Activated gamma-delta T cell treated with Interleukin-2 at 50 U/mL for 16 hours (primary cell): Measurements from ENCODE around the gene CCT8.

Experiments used
- DNase-seq: peaks from one replicate; pipeline ENCODE4 v3.0.0-alpha.2; 2020

The CCT8 gene, protein sequence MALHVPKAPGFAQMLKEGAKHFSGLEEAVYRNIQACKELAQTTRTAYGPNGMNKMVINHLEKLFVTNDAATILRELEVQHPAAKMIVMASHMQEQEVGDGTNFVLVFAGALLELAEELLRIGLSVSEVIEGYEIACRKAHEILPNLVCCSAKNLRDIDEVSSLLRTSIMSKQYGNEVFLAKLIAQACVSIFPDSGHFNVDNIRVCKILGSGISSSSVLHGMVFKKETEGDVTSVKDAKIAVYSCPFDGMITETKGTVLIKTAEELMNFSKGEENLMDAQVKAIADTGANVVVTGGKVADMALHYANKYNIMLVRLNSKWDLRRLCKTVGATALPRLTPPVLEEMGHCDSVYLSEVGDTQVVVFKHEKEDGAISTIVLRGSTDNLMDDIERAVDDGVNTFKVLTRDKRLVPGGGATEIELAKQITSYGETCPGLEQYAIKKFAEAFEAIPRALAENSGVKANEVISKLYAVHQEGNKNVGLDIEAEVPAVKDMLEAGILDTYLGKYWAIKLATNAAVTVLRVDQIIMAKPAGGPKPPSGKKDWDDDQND

DNA sequence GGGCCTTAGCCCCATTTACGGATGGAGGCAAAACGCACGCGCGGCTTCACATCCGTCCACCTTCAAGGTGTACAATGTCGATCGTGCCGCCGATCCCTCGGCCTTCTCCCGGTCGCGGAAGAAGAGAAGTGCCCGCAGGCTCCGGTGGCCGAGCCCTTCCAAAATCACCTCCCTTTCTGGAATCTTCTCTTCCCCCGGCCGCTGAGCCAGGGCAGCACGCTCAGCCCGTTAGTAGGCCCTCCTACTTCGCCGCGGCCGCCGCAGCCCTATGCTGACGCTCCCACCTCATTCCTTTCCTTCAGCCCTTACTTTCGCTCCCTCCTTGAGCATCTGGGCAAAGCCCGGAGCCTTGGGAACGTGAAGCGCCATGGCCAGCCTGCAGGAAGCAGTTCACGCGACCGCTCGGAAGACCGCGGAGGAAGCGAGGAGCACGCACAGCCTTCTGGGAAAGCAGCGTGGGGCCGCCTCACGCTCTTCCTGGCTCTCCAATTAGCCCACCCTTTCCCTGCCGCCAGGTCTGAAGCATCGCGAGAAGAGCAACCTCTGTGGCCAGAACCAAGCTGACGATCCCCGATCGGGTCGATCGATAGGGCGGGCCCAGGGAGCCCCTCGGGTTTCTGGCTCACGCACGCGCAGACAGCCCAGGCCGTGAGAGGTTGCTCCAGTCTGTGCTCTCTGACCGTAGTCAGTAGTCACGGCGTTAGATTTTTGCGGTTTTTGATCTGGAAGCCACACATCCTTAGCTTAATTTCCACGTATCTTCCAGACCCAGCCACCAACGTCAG lies at the start of gene CCT8:
CCT8 (minus strand) TSS at position 427 of the 785 bp plus-strand sequence; CDS start at position 369, 58 bp downstream.
- peak; percentile 98 for DNase-seq

DNA sequence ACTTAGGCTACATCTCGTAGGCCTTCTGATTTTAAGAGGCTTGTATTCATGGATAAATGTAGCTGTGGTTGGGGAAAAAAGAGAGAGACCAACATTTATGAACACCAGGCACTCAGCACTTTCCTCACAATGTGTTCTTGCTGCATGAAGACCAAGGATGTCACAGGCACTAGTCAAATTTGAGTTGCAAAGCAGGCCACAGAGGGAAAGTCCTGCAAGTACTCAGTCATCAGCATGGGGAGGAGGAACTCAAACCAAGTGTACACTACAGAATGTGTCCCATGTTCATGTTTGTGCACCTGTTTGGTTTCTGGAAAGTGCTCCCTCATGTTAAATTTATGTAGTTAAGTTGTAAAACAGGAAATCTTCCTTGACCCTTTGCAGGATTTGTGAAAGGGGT lies 48.3 kb upstream of the CCT8 start:
- no peak for DNase-seq

DNA sequence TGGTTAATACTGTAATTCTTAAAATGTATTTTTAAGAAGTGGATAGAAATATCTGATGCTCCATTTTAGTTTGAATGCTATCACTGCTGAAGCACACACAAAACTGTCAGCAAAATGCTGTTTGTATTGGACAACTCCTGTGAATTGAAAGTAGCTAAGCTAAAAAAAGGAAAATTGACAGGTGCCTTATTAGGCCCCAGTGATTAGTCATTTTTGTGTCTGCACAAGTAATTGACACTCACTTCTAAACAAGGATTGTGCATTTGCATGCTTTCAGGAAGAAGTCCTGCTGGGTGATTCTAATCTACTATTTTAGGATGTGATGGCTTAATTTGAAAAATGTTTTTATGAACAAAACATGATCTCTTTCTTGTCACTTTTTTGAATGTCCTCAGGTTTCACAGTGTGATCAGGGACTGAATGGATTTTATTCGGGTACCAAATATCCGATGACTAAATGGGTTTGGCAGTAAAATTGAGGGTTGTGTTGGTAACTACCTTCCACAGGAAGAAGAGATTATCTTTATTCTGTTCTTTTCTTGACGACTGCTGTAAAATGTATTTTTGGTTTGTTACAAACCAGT lies 44.0 kb upstream of the CCT8 start:
- DNase-seq: no peak

DNA sequence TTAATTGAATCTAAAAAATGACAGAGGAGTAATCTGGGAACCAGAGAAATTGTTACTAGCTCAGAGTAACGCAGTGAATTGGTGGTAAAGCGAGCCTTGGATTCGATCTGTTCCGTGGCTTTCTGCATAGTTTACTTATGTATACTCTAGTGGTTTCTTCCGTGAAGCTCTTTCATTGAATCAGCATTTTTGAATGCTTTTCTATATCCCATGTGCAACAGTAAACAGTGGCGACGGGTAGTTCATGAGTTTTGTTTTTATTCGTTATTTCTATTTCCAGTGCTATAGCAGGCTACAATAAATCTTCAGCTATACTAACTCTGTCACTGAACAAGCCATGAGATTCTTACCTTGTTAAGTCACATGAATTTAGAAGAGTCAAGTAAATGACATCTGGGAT lies 42.5 kb upstream of the CCT8 start:
- DNase-seq: no peak

DNA sequence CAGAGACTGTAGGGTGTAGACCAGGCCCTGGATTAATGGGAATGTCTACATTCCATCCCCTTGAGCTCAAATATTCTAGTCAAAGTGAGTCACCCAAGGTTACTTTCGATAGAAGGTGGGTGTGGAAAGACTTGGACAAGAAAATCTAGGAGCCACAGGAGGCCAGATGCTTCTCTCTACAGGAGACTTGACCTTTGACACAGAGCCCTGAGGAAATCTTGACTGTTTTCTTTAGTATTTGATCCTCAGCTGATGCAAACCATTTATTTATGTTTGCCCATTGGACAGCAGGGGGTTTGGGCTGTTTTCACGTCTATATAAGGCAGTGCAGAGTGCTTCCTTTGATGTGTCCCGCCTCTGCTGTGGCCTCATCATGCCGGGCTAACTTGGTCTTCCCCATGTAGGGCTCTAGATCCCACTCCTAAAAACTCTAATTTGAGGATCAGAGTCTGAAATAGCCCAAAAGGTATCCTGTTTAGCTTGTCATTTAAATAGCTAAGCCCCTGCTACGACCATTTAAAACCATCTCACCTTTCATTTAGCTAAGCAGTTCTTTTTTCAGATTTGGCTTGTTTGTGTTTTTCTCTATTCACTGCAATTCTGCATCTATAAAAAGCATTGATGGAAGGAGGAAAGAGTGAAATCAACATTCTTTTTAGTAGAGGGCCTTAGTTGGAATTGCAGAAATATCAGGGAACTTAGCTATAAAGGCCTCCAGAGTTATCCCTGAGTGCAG lies 41.5 kb upstream of the CCT8 start:
- no peak for DNase-seq

DNA sequence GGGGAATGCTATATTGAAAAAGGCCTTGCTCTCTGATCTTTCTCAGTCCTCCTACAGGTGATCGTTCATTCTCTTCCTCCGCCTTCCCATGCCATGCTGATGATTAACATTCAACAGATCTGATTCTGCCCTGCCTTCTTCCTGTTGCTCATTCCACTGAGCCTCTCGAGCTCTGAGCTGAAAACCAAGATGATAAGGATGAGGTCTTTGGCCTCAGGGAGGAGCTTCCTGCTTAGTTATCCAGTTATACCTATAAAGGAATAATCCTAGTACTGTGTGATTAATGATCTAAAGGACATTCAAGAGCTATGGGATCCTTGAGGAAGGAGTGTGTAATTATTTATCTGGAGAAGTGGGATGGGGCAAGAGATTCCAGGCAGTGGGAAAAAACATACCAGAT lies 31.8 kb upstream of the CCT8 start:
- DNase-seq: no peak

DNA sequence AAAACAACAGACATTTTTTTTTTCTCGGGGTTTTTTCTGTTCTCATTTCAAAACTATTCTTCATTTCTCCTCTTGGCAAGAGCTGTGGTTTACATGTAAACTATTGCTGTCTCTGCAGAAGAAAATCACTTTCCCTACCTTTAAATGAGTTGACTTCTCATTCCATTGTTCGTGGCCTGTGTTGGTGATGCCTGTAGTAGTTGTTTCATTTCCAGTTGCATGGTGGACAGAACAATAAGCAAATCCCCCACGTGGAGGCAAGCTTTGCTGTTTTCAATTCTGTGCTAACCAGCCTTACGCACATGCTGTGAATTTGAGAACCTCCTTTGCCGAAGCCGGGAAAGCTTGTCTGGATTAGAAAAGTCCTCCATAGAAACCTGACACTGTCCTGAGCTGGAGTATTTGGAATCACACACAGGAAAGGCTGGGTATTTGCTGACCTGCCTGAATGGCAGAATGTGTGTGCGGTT lies 30.8 kb upstream of the CCT8 start:
- DNase-seq: no peak

DNA sequence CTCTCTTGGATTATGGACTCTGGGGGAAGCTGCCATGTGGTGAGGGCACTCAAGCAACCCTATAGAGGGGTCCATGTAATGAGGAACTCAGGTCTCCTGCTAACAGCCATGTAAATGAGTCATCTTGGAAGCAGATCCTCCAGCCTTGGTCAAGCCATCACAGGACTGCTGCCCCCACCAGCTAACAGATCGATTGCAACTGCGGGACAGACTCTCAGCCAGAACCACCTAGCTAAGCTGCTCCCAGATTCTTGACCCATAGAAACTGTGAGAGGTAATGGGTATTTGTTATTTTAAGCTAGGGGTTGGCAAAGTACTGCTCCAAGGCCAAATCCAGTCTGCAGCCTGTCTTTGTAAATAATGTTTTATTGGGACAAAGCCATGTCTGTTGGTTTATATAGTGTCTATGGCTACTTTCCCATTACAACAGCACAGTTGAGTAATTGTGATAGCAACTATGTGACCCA lies 29.4 kb upstream of the CCT8 start:
- no peak for DNase-seq

DNA sequence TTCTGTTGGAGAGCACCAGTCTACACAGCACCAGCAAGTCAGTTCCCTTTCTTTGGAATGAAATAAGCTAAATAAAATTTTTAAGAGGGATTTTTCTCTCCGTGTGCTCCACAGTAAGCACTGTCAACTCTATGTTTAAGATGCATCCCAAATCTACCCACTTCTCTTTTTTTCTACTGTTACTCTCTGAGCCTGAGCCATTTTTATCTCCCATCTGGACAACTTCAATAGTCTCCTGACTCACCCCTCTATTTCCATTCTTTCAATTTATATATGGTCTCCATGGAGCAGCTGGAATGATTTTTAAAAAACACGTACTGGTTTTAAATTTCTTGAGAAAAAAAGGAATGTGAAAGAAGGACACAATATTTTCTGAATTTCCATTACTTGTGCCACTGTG lies 24.7 kb upstream of the CCT8 start:
- no peak for DNase-seq

DNA sequence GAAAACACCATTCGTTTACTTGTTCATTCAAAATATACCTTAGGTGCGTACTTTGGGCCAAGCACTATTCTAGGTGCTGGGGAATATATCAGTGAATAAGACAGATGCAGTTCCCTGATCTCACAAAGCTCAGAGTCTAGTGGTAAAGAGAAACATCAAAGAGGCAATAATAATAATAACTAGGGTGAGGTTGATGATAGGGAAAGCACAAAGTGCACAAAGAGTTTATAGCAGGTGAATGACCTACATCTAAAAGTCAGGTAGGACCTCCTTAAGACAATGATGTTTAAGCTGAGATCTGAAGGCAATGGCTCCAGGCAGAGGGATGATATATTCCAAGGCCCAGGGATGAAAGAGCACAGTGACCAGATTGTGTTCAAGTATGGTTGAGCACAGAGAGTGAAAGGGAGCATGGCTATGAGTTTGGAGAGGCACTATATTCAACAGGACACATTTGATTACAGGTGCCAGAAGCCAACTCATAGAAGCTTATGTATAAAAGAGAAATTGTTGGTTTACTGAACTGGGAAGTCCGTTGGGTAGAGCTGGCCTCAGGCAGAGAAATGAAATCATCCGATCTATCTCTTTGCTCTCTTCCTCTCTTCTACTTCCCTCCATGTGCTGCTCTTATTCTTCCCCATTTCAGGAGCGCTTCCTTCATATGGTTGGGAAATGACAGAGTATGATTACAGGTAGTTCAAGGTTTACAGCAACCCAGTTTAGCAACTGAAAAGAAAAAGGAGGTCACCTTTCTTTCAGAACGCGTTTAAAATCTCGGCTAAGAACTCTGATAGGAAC lies 23.0 kb upstream of the CCT8 start:
- no peak for DNase-seq

DNA sequence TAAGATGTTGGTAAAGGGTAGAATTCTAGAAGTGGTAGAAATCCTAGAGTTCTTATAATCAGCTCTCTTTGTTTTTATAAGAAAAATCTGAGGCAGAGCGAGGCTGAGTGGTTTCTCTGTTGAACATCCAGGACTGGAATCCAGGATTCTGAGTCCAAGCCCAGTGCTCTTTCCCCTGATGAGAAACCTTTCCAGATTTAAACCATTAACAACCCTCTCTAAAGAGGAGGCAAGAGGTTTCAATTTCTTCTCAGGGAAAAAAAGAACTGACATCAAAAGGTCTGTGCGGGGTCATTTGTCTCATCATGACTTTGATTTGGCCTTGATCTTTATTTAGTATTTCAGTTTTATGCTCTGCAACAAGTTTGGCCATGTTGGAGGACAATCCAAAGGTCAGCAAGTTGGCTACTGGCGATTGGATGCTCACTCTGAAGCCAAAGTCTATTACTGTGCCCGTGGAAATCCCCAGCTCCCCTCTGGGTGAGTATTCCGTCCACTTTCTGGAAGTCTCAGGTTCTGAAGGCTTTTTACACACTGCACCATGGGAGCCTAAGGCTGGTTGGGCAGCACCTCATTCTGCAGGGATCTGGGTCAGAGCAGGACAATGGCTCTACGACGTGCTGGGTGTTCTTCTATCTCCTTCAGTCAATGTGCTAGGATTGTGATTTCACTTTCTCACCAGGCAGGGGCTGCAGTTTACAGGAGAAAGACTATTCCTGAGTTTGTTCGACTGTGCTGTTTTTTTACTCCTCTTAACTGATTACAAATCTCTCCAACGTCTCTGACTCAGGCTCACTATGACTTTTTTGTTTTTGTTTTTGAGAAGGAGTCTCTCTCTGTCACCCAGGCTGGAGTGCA lies 18.9 kb upstream of the CCT8 start:
- DNase-seq: no peak

DNA sequence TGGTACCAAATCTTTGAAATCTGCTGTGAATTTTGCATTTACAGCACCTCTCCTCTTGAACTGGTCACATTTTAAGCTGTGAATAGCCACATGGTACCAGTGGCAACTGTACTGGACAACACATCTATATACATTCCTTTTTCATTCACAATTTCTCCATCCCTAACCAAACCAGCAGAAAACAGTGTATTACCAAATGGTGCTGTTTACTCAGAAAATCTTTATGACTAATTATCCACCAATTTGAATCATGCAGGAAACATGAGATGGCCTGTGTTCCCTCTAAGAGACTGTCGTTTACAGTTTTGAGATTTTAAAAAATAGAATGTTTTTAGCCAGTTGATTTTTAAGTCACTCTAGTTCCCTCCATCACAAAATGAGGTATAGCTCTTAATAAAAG lies 17.6 kb upstream of the CCT8 start:
- DNase-seq: no peak

DNA sequence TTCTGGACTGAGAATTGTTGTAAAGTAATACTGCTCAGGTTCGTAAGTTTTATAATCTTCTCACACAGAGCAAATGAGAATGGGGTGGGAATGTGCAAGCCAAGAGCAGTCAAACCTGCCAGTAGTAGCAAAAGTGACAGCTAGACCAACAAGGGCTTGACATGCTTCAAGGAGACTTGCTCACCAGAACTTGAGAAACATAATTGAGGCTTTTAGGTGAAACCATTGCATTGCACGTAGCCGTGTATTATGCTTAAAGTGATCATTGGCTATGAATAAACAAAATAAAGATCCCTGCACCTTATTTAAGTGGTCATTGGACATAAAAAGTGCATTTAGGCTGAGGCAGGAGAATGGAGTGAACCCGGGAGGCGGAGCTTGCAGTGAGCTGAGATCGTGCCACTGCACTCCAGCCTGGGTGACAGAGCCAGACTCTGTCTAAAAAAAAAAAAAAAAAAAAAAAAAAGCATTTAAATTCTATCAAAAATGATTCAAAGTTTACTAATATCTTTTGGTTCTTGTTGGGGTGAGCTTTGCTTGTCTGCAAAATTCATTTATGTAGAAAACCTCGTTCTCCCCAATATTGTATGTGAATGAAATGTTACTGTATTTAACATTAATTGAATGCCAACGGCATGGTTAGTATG lies 11.8 kb upstream of the CCT8 start:
- DNase-seq: no peak

DNA sequence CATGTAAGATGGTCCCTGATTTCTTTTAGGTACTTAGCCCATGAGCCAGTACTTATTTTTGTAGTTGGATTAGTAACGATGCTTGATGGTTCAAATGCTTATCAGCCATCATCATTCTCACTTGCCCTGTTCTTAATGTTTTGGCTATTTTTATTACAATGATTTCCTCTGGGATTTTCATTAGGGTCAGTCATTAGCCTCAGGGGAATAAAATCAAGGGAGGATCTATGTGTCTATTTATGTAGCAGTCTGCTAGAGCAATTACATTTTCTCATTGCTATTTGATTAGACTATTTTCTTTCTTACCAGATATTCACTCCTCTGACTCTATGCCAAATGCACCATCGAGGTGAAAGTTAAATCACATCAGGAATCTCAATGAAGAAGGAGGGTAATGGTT lies 10.9 kb upstream of the CCT8 start:
- no peak for DNase-seq

DNA sequence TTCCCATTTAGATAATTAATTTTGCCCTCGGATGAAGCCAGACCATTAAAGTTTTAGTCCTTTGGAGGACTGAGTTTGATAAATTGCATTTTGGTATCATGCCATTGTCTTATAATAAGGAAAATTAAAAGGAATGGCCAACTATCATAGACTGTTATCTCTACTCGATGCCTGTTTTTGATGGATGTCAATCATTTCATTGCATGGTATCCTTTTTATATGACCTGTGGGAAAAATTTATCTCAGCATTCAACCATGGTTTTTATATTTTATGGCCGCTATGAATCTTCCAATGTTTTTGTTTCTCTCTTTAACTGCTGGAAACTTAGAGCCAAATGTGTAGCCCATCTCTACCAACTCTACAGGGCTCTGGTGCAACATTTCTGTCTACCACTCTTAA lies 9.9 kb upstream of the CCT8 start:
- no peak for DNase-seq

DNA sequence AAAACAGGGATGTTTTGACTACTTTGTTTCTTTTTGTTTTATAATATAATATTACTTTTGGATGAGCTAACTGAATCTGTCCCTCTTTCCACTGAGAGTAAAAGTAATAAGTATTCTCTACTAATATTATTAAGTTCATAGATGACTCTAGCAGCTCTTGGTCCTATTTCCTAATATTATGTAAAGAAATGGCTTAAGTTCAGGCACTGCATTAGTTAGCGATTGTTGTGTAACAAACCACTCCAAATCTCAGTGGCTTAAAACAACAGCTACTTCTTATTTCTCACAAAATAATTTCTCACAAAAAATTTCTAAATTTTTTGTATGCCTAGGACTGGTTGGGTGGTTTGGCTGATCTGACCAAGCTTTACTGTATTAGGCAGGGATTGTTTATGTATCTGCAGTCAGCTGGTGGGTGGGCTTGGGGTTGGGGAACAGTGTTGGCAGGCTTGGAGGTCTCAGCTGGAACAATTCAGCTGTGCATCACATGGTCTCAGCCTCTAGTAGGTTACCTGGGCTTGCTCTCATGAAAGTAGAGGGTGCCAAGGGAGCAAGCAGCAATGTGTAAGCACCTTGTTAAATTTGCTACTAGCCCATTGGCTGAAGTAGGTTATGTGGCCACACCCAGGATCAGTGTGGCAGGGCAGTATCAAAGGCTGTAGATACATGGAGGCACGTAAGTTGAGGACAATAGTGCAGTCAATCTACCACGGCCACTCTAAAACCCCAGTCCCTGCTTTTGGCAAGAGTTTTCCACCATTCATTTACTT lies 8.8 kb upstream of the CCT8 start:
- no peak for DNase-seq

DNA sequence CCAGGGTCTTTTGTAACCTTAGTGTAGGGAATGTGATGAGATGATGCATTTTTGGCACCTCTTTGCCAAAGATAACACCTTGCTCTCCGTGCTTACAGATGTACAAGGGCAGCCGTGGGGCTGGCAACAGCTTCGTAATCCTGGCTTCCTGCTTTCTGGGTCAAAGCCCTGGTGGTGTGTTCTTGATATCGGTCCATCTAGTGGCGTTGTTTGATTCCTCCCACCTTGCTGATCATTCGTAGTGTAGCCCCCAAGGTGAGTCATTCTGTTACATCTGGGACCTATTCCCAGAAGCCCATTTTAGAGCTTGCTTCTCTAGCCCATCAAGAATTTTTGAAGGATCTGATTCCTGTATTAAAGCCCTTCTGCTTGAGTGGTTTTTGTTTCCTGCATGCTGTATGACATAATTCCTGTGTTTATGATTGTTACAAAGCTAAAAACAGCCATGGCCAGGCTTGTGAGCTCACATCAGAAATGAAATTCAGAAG lies 7.0 kb upstream of the CCT8 start:
- no peak for DNase-seq

DNA sequence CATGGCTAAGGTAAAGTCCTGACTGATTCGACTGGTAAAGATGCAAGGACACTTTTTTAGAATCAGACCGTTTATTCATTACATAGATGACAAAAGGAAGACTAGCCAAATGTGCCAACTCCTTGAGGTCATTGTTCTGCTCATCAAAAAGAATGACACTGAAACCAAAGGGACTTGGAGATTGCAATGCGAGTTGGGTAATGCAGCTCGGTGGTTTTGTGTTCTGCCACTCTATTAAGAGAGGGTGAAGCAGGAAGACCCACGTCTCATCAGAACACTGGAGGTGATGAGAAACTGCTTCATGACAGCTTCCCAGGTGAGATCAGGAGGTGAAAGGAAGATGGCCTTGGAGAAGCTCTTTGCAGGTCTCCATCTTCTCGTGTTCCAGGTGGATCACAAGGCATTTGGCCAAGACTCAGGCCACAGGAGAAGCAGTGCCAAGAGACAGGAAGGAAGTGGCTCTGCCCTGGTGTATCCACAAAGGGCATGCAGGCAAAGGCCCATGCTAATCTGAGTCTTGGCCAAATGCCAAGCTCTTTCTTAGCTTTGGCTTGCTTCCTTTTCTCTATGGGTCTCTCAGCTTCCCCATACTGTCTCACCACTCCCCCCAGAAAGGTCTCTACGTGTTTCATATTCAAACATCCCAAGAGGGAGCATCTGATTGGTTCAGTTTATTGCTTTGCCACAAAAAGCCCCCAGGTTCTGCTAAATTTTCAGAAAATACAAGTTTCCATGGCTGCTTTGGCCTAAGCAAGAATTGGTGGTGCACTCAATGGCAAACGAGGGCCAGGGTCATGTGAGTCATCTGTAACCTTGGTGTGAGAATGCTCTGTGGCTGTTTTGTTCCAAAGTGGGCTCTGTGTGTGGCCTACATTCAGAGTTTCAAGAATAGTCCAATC lies 5.7 kb upstream of the CCT8 start:
- DNase-seq: peak; percentile 11
